Neural progenitor cell (in vitro differentiated cells): ENCODE data around the gene PLEKHG4. TPM values are rescaled to one million over a fixed set of nuclear protein-coding genes. Genes with fewer than 3 reads are reported as not detected.
A peak's percentile ranks its signal among the peaks of the same experiment; 100 is the strongest.

Source experiments
- DNase-seq: peaks from one replicate; pipeline ENCODE4 v3.0.0-alpha.2; 2016; ENCODE audit warnings: low spot score
- H2AFZ ChIP-seq: fragments of 200-600 bp; sonication (generic); replicated peaks from 2 replicates; pipeline ENCODE4 v1.6.1; 2016; ENCODE audit warnings: antibody characterized with exemption
- H3F3A ChIP-seq: fragments of 200-600 bp; sonication (generic); 2 replicates; pipeline ENCODE4 v1.6.1; 2016; ENCODE audit warnings: antibody characterized with exemption, low read depth
- H3K27ac ChIP-seq: fragments of 200-600 bp; sonication (generic); 2 replicates; pipeline ENCODE4 v1.5.1; 2016; ENCODE audit warnings: mild to moderate bottlenecking
- H3K27me3 ChIP-seq: fragments of 200-600 bp; sonication (generic); 2 replicates; pipeline ENCODE4 v1.6.1; 2016; ENCODE audit warnings: mild to moderate bottlenecking, moderate library complexity
- H3K36me3 ChIP-seq: fragments of 200-600 bp; sonication (generic); 2 replicates; pipeline ENCODE4 v1.5.1; 2016
- H3K4me1 ChIP-seq: fragments of 200-600 bp; sonication (generic); 2 replicates; pipeline ENCODE4 v1.6.1; 2016; ENCODE audit warnings: mixed run types
- H3K4me2 ChIP-seq: fragments of 200-600 bp; sonication (generic); 2 replicates; pipeline ENCODE4 v1.6.1; 2016
- H3K4me3 ChIP-seq: fragments of 200-600 bp; sonication (generic); 2 replicates; pipeline ENCODE4 v1.5.1; 2016
- H3K79me2 ChIP-seq: fragments of 200-600 bp; sonication (generic); 2 replicates; pipeline ENCODE4 v1.6.1; 2016; ENCODE audit warnings: low read depth
- H3K9ac ChIP-seq: fragments of 200-600 bp; sonication (generic); 2 replicates; pipeline ENCODE4 v1.6.1; 2016
- H3K9me3 ChIP-seq: fragments of 200-600 bp; sonication (generic); 2 replicates; pipeline ENCODE4 v1.5.1; 2016; ENCODE audit warnings: low read depth
- H4K20me1 ChIP-seq: fragments of 200-600 bp; sonication (generic); 2 replicates; pipeline ENCODE4 v1.6.1; 2016; ENCODE audit warnings: low read depth
- H3K27ac Mint-ChIP-seq: 3 replicates; pipeline ENCODE4 v1.8.0; 2021; ENCODE audit warnings: mixed read lengths
- H3K27me3 Mint-ChIP-seq: 2 replicates; pipeline ENCODE4 v1.8.0; 2022; ENCODE audit warnings: low read depth, mild to moderate bottlenecking, inconsistent platforms, moderate library complexity, mixed read lengths; ENCODE audit not compliant: insufficient read depth
- H3K36me3 Mint-ChIP-seq: 3 replicates; pipeline ENCODE4 v1.8.0; 2021; ENCODE audit warnings: mixed read lengths
- H3K4me1 Mint-ChIP-seq: 3 replicates; pipeline ENCODE4 v1.8.0; 2021; ENCODE audit warnings: mixed read lengths
- H3K4me3 Mint-ChIP-seq: 3 replicates; pipeline ENCODE4 v1.8.0; 2021; ENCODE audit warnings: mild to moderate bottlenecking, moderate library complexity, mixed read lengths
- H3K9me3 Mint-ChIP-seq: 3 replicates; pipeline ENCODE4 v1.8.0; 2020; ENCODE audit warnings: mixed read lengths
- CTCF ChIP-seq: fragments of 200-600 bp; sonication (generic); IDR thresholded peaks from 2 replicates; pipeline ENCODE4 v1.5.1; 2017; ENCODE audit warnings: antibody characterized with exemption, mild to moderate bottlenecking
- EZH2 ChIP-seq: fragments of 200-600 bp; sonication (generic); IDR thresholded peaks from 2 replicates; pipeline ENCODE4 v1.6.1; 2017; ENCODE audit warnings: antibody characterized with exemption, mild to moderate bottlenecking, moderate library complexity
- EZH2phosphoT487 ChIP-seq: fragments of 200-600 bp; sonication (generic); IDR thresholded peaks from 2 replicates; pipeline ENCODE4 v1.6.1; 2017; ENCODE audit warnings: antibody characterized with exemption
- total RNA-seq: library from RNA; depleted of rRNA; stranded (reverse); fragments of >200 nt; gene quantifications from 2 replicates; pipeline ENCODE4 v1.2.3, GENCODE V29; 2015; ENCODE audit warnings: low replicate concordance

PLEKHG4 gene
- total RNA-seq, 1 donor from 2014 or later, result 4.0 TPM

DNA sequence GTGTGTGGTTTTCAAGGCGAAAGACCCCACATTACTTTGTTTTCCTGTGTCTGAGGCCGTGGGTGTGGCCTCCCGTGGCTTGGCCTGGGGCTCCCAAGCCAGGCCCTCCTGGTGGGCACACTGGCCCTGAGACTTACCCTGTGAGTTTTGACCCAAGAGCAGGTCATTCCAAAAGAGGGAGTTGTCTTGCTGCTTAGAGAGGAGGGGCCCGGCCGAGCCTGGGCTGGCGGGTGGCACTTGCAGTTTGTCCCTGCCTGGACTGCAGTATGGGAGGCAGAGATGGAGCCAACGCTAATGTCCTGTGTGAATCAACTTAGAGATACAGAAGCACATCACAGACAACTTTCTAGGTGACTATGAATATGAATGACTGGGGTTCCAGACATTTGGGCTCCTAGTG, 22.7 kb downstream of the PLEKHG4 start:
- Histone ChIP-seq H3K9ac (no peak overlapping the region), H3K36me3 (no peaks in the 10 kb centered on the region), H3K79me2 (no peaks in the 10 kb centered on the region), H3K4me2 (no peak overlapping the region), H3K9me3 (no peaks in the 10 kb centered on the region), H4K20me1 (no peaks in the 10 kb centered on the region), H3K27ac (no peak overlapping the region), H3K4me3 (no peak overlapping the region), H3K27me3 (peaks cover 6% of the 10 kb centered on the region), H3F3A (no peaks in the 10 kb centered on the region), H2AFZ (no peak overlapping the region), H3K4me1 (no peaks in the 10 kb centered on the region)
- no peaks in the 10 kb centered on the region for H3K36me3 Mint-ChIP-seq
- no peak overlapping the region for H3K4me3 Mint-ChIP-seq
- H3K27ac Mint-ChIP-seq, result no peak overlapping the region
- H3K27me3 Mint-ChIP-seq, result no peaks in the 10 kb centered on the region
- TF ChIP-seq EZH2phosphoT487, result no peak
- TF ChIP-seq CTCF, result no peak
- TF ChIP-seq EZH2, result no peak
- no peak for DNase-seq
- H3K4me1 Mint-ChIP-seq, result no peaks in the 10 kb centered on the region
- peaks cover 2% of the 10 kb centered on the region for H3K9me3 Mint-ChIP-seq

DNA sequence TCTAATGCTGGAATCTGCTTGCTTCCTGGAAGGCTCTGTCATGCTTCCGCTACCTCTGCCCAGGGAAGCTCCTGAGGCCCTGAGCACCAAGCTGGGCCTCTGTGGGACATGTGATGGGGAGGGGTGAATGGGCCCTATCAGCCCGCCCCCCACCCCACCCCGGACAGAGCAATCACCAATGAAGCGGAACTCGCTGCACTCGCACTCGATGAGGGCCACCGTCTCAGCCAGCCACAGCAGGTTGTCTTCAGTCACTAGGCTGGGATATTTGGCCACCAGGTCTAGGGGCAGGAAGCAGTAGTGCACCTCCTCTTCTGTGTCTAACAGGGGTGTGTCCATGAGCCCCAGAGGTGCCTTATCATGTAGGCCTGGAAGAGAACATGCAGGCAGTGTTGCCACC, 23.6 kb downstream of the PLEKHG4 start:
- no peaks in the 10 kb centered on the region for H4K20me1 ChIP-seq
- no peak for DNase-seq
- H3K9ac ChIP-seq, result no peak overlapping the region
- H3K4me3 Mint-ChIP-seq, result no peak overlapping the region
- no peaks in the 10 kb centered on the region for H3K36me3 Mint-ChIP-seq
- no peaks in the 10 kb centered on the region for H3F3A ChIP-seq
- H3K4me1 Mint-ChIP-seq, result no peaks in the 10 kb centered on the region
- peaks cover 2% of the 10 kb centered on the region for H3K9me3 Mint-ChIP-seq
- H3K27me3 ChIP-seq, result peaks cover 5% of the 10 kb centered on the region
- no peak overlapping the region for H3K27ac Mint-ChIP-seq
- H3K9me3 ChIP-seq, result no peaks in the 10 kb centered on the region
- no peaks in the 10 kb centered on the region for H3K36me3 ChIP-seq
- H3K4me3 ChIP-seq, result no peak overlapping the region
- H3K27ac ChIP-seq, result no peak overlapping the region
- H2AFZ ChIP-seq, result no peak overlapping the region
- no peaks in the 10 kb centered on the region for H3K4me1 ChIP-seq
- H3K4me2 ChIP-seq, result no peak overlapping the region
- H3K79me2 ChIP-seq, result no peaks in the 10 kb centered on the region
- TF ChIP-seq EZH2phosphoT487, result no peak
- TF ChIP-seq EZH2, result no peak
- no peak for TF ChIP-seq CTCF
- H3K27me3 Mint-ChIP-seq, result no peaks in the 10 kb centered on the region

GRCh38 chr16:67304020-67304419, 24.7 kb downstream of the PLEKHG4 start:
- Histone ChIP-seq H4K20me1 (no peaks in the 10 kb centered on the region), H3K9me3 (no peaks in the 10 kb centered on the region), H3K4me1 (no peaks in the 10 kb centered on the region), H3K36me3 (no peaks in the 10 kb centered on the region), H3K4me3 (no peak overlapping the region), H2AFZ (no peak overlapping the region), H3K27me3 (peaks cover 6% of the 10 kb centered on the region), H3K4me2 (no peak overlapping the region), H3K27ac (no peak overlapping the region), H3F3A (no peaks in the 10 kb centered on the region), H3K9ac (no peak overlapping the region), H3K79me2 (no peaks in the 10 kb centered on the region)
- H3K27ac Mint-ChIP-seq, result no peak overlapping the region
- H3K9me3 Mint-ChIP-seq, result no peaks in the 10 kb centered on the region
- H3K36me3 Mint-ChIP-seq, result no peaks in the 10 kb centered on the region
- H3K4me1 Mint-ChIP-seq, result no peaks in the 10 kb centered on the region
- DNase-seq, result no peak
- peaks cover 2% of the 10 kb centered on the region for H3K27me3 Mint-ChIP-seq
- H3K4me3 Mint-ChIP-seq, result no peak overlapping the region
- TF ChIP-seq EZH2phosphoT487, result no peak

- Histone ChIP-seq H3K27ac (no peak overlapping the region), H3F3A (no peaks in the 10 kb centered on the region), H3K4me3 (no peak overlapping the region), H3K27me3 (peaks cover 8% of the 10 kb centered on the region), H4K20me1 (no peaks in the 10 kb centered on the region), H3K4me1 (no peaks in the 10 kb centered on the region), H3K4me2 (no peak overlapping the region), H3K9me3 (no peaks in the 10 kb centered on the region), H3K9ac (no peak overlapping the region), H2AFZ (no peak overlapping the region), H3K36me3 (no peaks in the 10 kb centered on the region), H3K79me2 (no peaks in the 10 kb centered on the region)
- Mint-ChIP-seq H3K4me1 (no peaks in the 10 kb centered on the region), H3K4me3 (no peak overlapping the region), H3K9me3 (no peaks in the 10 kb centered on the region), H3K36me3 (no peaks in the 10 kb centered on the region), H3K27me3 (peaks cover 2% of the 10 kb centered on the region), H3K27ac (no peak overlapping the region)
- no peak for DNase-seq
- no peak for TF ChIP-seq EZH2
- no peak for TF ChIP-seq EZH2phosphoT487
- peak; percentile 11 for TF ChIP-seq CTCF
Measured at GRCh38 chr16:67305216-67306071, 26.1 kb downstream of the PLEKHG4 start.
